Fibroblast of skin of right quadriceps (primary cell): ENCODE data around the gene COQ8B.
A peak's percentile ranks its signal among the peaks of the same experiment; 100 is the strongest.
"Not testable (repeated sequence)": the region's sequence is repeated elsewhere in the genome, so short reads cannot be mapped to it uniquely, and the experiment has no call there.

Experiments used
- DNase-seq: peaks from one replicate; pipeline ENCODE4 v3.0.0-alpha.2; 2013

Gene COQ8B

GRCh38 chr19:40716482-40717324 is at the start of gene COQ8B, which contains the start of gene ITPKC:
Gene COQ8B, minus strand, starts transcription at chr19:40716886. Its CDS starts 2,254 bp downstream, at chr19:40714632.
Gene ITPKC, plus strand, starts transcription at chr19:40717112. Its CDS starts 24 bp downstream, at chr19:40717136.
- peak; percentile 98 for DNase-seq

GRCh38 chr19:40766385-40766784 is 49.7 kb upstream of the COQ8B start:
- DNase-seq = not testable (repeated sequence)

- DNase-seq = no peak
Measured at GRCh38 chr19:40763963-40764362, 47.3 kb upstream of the COQ8B start.

GRCh38 chr19:40763526-40763925 is 46.8 kb upstream of the COQ8B start:
- DNase-seq = no peak

GRCh38 chr19:40762754-40763470 is 46.2 kb upstream of the COQ8B start:
- DNase-seq = no peak

GRCh38 chr19:40759352-40759751 is 42.7 kb upstream of the COQ8B start:
- DNase-seq = no peak

GRCh38 chr19:40758491-40758890 is 41.8 kb upstream of the COQ8B start:
- DNase-seq = no peak

GRCh38 chr19:40756502-40757110 is 39.9 kb upstream of the COQ8B start:
- DNase-seq = no peak

- DNase-seq = no peak
Measured at GRCh38 chr19:40755791-40756190, 39.1 kb upstream of the COQ8B start.

- DNase-seq = no peak
Measured at GRCh38 chr19:40755248-40755624, 38.5 kb upstream of the COQ8B start.

- peak; percentile 30 for DNase-seq
Measured at GRCh38 chr19:40754611-40755247, 38.0 kb upstream of the COQ8B start.

GRCh38 chr19:40752257-40752781 is 35.6 kb upstream of the COQ8B start:
- DNase-seq = no peak

GRCh38 chr19:40750874-40751537 is 34.3 kb upstream of the COQ8B start, which contains the start of gene SNRPA:
Gene SNRPA, plus strand, starts transcription at chr19:40751203. Its CDS starts 206 bp downstream, at chr19:40751409.
- peak; percentile 98 for DNase-seq

GRCh38 chr19:40750058-40750873 is 33.6 kb upstream of the COQ8B start, which contains the start of gene ACTMAP:
Gene ACTMAP, minus strand, starts transcription at chr19:40750477. Its CDS starts 674 bp downstream, at chr19:40749803.
- peak; percentile 100 for DNase-seq

- no peak for DNase-seq
Measured at GRCh38 chr19:40747536-40747935, 30.9 kb upstream of the COQ8B start.

- peak; percentile 41 for DNase-seq
Measured at GRCh38 chr19:40745402-40745780, 28.7 kb upstream of the COQ8B start.

GRCh38 chr19:40744554-40745401 is 28.1 kb upstream of the COQ8B start:
- DNase-seq = no peak

GRCh38 chr19:40743926-40744325 is 27.2 kb upstream of the COQ8B start:
- no peak for DNase-seq

GRCh38 chr19:40742886-40743285 is 26.2 kb upstream of the COQ8B start:
- no peak for DNase-seq

GRCh38 chr19:40742477-40742876 is 25.8 kb upstream of the COQ8B start:
- no peak for DNase-seq
